H1 (cell line): ENCODE data around the gene SH3D19. TPM values are rescaled to one million over a fixed set of nuclear protein-coding genes. Genes with fewer than 3 reads are reported as not detected.

ENCODE experiments used
- CTCF ChIA-PET: fragments of 300-600 bp; sonication (Branson Sonifier 250); formaldehyde crosslinking; loops from one replicate; lab custom pipeline; 2021; ENCODE audit not compliant: partially characterized antibody; lab: Charles Lee
- POLR2A ChIA-PET: fragments of 300-600 bp; sonication (Branson Sonifier 250); formaldehyde crosslinking; loops from one replicate; lab custom pipeline; 2021; ENCODE audit warnings: inconsistent platforms; ENCODE audit not compliant: partially characterized antibody; lab: Charles Lee
- DNase-seq, 2 experiments: peaks; one replicate each; pipeline versions ENCODE4 v3.0.0 to v3.0.0-alpha.2; 2010 to 2022; ENCODE audit warnings: low spot score in 2 of 2, low read depth in 1 of 2, mixed read lengths in 1 of 2
- FAIRE-seq: peaks from 2 replicates; lab custom pipeline; 2011; peaks lifted over from hg19 to GRCh38; lab: Jason Lieb, UNC
- H2AFZ ChIP-seq: 2 replicates; pipeline ENCODE4 v1.8.1; 2012; ENCODE audit warnings: low read length, inconsistent platforms
- H2AK5ac ChIP-seq: 2 replicates; pipeline ENCODE4 v1.6.1; 2013; ENCODE audit warnings: low read depth, low read length
- H2BK120ac ChIP-seq: replicated peaks from 2 replicates; pipeline ENCODE3; 2013; ENCODE audit warnings: low read depth, low read length, inconsistent platforms
- H2BK12ac ChIP-seq: 2 replicates; pipeline ENCODE4 v1.6.1; 2013; ENCODE audit warnings: low read depth, low read length
- H2BK15ac ChIP-seq: 2 replicates; pipeline ENCODE4 v1.6.1; 2013; ENCODE audit warnings: low read length
- H2BK20ac ChIP-seq: 2 replicates; pipeline ENCODE4 v1.6.1; 2013; ENCODE audit warnings: low read length
- H2BK5ac ChIP-seq: 2 replicates; pipeline ENCODE4 v1.6.1; 2013; ENCODE audit warnings: low read depth, low read length
- H3K14ac ChIP-seq: 2 replicates; pipeline ENCODE4 v1.6.1; 2013; ENCODE audit warnings: inconsistent platforms; ENCODE audit not compliant: insufficient read length
- H3K18ac ChIP-seq: 2 replicates; pipeline ENCODE4 v1.6.1; 2013; ENCODE audit warnings: low read length; ENCODE audit errors: extremely low read depth
- H3K23ac ChIP-seq: 2 replicates; pipeline ENCODE4 v1.6.1; 2013; ENCODE audit warnings: inconsistent platforms; ENCODE audit not compliant: insufficient read length
- H3K23me2 ChIP-seq: 2 replicates; pipeline ENCODE4 v1.6.1; 2013; ENCODE audit warnings: low read depth, low read length
- H3K27ac ChIP-seq: 2 replicates; pipeline ENCODE4 v1.6.1; 2011; ENCODE audit warnings: low read depth, low read length, inconsistent platforms
- H3K27me3 ChIP-seq, 4 experiments: replicated peaks in 1 of 4; 1 replicate in 1 of 4; 2 replicates in 3 of 4; pipeline versions ENCODE4 v1.6.1 to v1.8.1; 2011 to 2013; ENCODE audit warnings: low read length in 3 of 4, mild to moderate bottlenecking in 3 of 4, inconsistent platforms in 2 of 4, mixed read lengths in 2 of 4, moderate library complexity in 1 of 4; ENCODE audit not compliant: control insufficient read depth in 3 of 4, insufficient read depth in 3 of 4; ENCODE audit errors: extremely low read depth in 1 of 4
- H3K36me3 ChIP-seq, 4 experiments: 2 replicates each; pipeline versions ENCODE4 v1.6.1 to v1.8.1; 2011 to 2013; ENCODE audit warnings: mild to moderate bottlenecking in 4 of 4, low read length in 3 of 4, moderate library complexity in 2 of 4, control low read depth in 1 of 4, inconsistent platforms in 1 of 4; ENCODE audit not compliant: insufficient read depth in 4 of 4, control insufficient read depth in 2 of 4
- H3K4ac ChIP-seq: replicated peaks from 2 replicates; pipeline ENCODE3; 2013; ENCODE audit warnings: low read length, low read depth, mixed read lengths, inconsistent platforms; ENCODE audit not compliant: insufficient read length
- H3K4me1 ChIP-seq, 4 experiments: replicated peaks in 1 of 4; 1 replicate in 1 of 4; 2 replicates in 3 of 4; pipeline versions ENCODE4 v1.6.1 to v1.8.1; 2011 to 2013; ENCODE audit warnings: low read length in 3 of 4, inconsistent platforms in 2 of 4, mixed read lengths in 1 of 4; ENCODE audit not compliant: insufficient read depth in 4 of 4, control insufficient read depth in 3 of 4
- H3K4me2 ChIP-seq, 2 experiments: 2 replicates each; pipeline versions ENCODE4 v1.6.1 to v1.8.1; 2011 to 2013; ENCODE audit warnings: low read depth in 2 of 2, low read length in 2 of 2, control low read depth in 1 of 2, inconsistent platforms in 1 of 2, mild to moderate bottlenecking in 1 of 2; ENCODE audit not compliant: insufficient read depth in 1 of 2
- H3K4me3 ChIP-seq, 4 experiments: fragments of 200-600, 300-600 bp in 1 of 4; sonication (generic), shearing (Covaris generic), sonication (Bioruptor Twin) in 1 of 4; 2 replicates each; pipeline versions ENCODE4 v1.5.1 to v1.8.1; 2011 to 2016; ENCODE audit warnings: low read length in 4 of 4, low read depth in 3 of 4, control low read depth in 2 of 4, inconsistent platforms in 2 of 4, mild to moderate bottlenecking in 2 of 4, mixed read lengths in 1 of 4, moderate library complexity in 1 of 4; ENCODE audit not compliant: insufficient read depth in 2 of 4; ENCODE audit errors: extremely low read depth in 1 of 4
- H3K56ac ChIP-seq: replicated peaks from 2 replicates; pipeline ENCODE3; 2013; ENCODE audit warnings: low read depth, mild to moderate bottlenecking, mixed read lengths, low read length, inconsistent platforms; ENCODE audit not compliant: insufficient read length
- H3K79me1 ChIP-seq: 2 replicates; pipeline ENCODE4 v1.6.1; 2013; ENCODE audit warnings: low read depth, low read length, control low read depth
- H3K79me2 ChIP-seq, 2 experiments: 2 replicates each; pipeline versions ENCODE4 v1.6.1 to v1.8.1; 2012 to 2013; ENCODE audit warnings: low read length in 2 of 2, mild to moderate bottlenecking in 2 of 2, inconsistent platforms in 1 of 2; ENCODE audit not compliant: insufficient read depth in 2 of 2, control insufficient read depth in 1 of 2
- H3K9ac ChIP-seq, 4 experiments: replicated peaks in 1 of 4; 1 replicate in 1 of 4; 2 replicates in 3 of 4; pipeline versions ENCODE4 v1.6.1 to v1.8.1; 2011 to 2013; ENCODE audit warnings: low read depth in 3 of 4, low read length in 3 of 4, control low read depth in 2 of 4, mild to moderate bottlenecking in 2 of 4, moderate library complexity in 2 of 4, inconsistent platforms in 1 of 4; ENCODE audit errors: extremely low read depth in 1 of 4
- H3K9me3 ChIP-seq, 2 experiments: 2 replicates each; pipeline versions ENCODE4 v1.6.1 to v1.8.1; 2012 to 2013; ENCODE audit warnings: mild to moderate bottlenecking in 2 of 2, moderate library complexity in 2 of 2, control low read depth in 1 of 2, inconsistent platforms in 1 of 2, low read depth in 1 of 2, low read length in 1 of 2, mixed read lengths in 1 of 2; ENCODE audit not compliant: insufficient read depth in 2 of 2
- H4K20me1 ChIP-seq, 2 experiments: replicated peaks in 1 of 2; 2 replicates each; pipeline versions ENCODE3 to v1.8.1; 2011 to 2013; ENCODE audit warnings: inconsistent platforms in 2 of 2, low read length in 2 of 2, mild to moderate bottlenecking in 1 of 2; ENCODE audit not compliant: insufficient read depth in 2 of 2, control insufficient read depth in 1 of 2
- H4K5ac ChIP-seq: 2 replicates; pipeline ENCODE4 v1.6.1; 2013; ENCODE audit warnings: low read length, low read depth, mixed read lengths, inconsistent platforms; ENCODE audit not compliant: insufficient read length
- H4K8ac ChIP-seq: 2 replicates; pipeline ENCODE4 v1.8.0; 2013; ENCODE audit warnings: mild to moderate bottlenecking, moderate library complexity, low read length, inconsistent platforms; ENCODE audit not compliant: insufficient read depth; ENCODE audit errors: extremely low read depth
- H4K91ac ChIP-seq: replicated peaks from 2 replicates; pipeline ENCODE3; 2013; ENCODE audit warnings: low read length, mixed read lengths, inconsistent platforms; ENCODE audit not compliant: insufficient read length
- KDM1A ChIP-seq: fragments of 200-600, 300-600 bp; sonication (generic); IDR thresholded peaks from 2 replicates; pipeline ENCODE4 v1.7.1; 2016; ENCODE audit warnings: mild to moderate bottlenecking, low read length, borderline replicate concordance
- SAP30 ChIP-seq: fragments of 300-600 bp; sonication (generic); IDR thresholded peaks from 2 replicates; pipeline ENCODE4 v1.7.1; 2012; ENCODE audit warnings: low read length, moderate library complexity, mild to moderate bottlenecking, inconsistent platforms; ENCODE audit not compliant: insufficient read depth, insufficient replicate concordance
- WGBS, 2 experiments: shearing (Covaris generic) in 1 of 2; methylation state at CpG; one replicate each; pipeline versions ENCODE4 v1.1.6 to v1.1.7; 2013 to 2015; ENCODE audit warnings: low lambda C conversion rate in 2 of 2, mixed read lengths in 2 of 2, inconsistent platforms in 1 of 2, low coverage in 1 of 2, missing lambda C conversion rate in 1 of 2; ENCODE audit not compliant: insufficient replicate concordance in 2 of 2, insufficient coverage in 1 of 2, insufficient read length in 1 of 2; ENCODE audit errors: extremely low coverage in 1 of 2, missing lambda C conversion rate in 1 of 2; 5-methylcytosine and 5-hydroxymethylcytosine counted together
- long read RNA-seq, 2 experiments: library from RNA in 1 of 2; library from capped mRNA in 1 of 2; stranded (forward); transcript quantifications; one replicate each; pipeline ENCODE4 v2.0.0, GENCODE V29; 2021; ENCODE audit warnings: inconsistent platforms in 1 of 2
- polyA minus RNA-seq, 3 experiments: library from RNA; depleted of rRNA, polyadenylated mRNA; stranded (reverse); fragments of >200 nt; gene quantifications; 1 replicate in 2 of 3; 2 replicates in 1 of 3; pipeline ENCODE4 v1.2.3, GENCODE V29; 2011
- polyA plus RNA-seq, 7 experiments: library from polyadenylated mRNA; depleted of rRNA in 3 of 7; stranded (reverse) in 5 of 7; unstranded in 2 of 7; fragments of >200 nt in 5 of 7; fragments of 200-250 nt in 2 of 7; gene quantifications; 1 replicate in 5 of 7; 2 replicates in 1 of 7; 4 replicates in 1 of 7; pipeline versions ENCODE4 v1.2.1 to v1.2.3, GENCODE V29; 2011 to 2013; ENCODE audit warnings: missing spikeins in 2 of 7, mixed read lengths in 2 of 7
- total RNA-seq: library from RNA; stranded (reverse); fragmentation: NEBNext Ultra II Directional; extraction: Animal tissue kit (Norgen Biotek cat#: 25700); gene quantifications from 2 replicates; pipeline ENCODE4 v1.2.1, GENCODE V29; 2021

The SH3D19 gene, protein sequence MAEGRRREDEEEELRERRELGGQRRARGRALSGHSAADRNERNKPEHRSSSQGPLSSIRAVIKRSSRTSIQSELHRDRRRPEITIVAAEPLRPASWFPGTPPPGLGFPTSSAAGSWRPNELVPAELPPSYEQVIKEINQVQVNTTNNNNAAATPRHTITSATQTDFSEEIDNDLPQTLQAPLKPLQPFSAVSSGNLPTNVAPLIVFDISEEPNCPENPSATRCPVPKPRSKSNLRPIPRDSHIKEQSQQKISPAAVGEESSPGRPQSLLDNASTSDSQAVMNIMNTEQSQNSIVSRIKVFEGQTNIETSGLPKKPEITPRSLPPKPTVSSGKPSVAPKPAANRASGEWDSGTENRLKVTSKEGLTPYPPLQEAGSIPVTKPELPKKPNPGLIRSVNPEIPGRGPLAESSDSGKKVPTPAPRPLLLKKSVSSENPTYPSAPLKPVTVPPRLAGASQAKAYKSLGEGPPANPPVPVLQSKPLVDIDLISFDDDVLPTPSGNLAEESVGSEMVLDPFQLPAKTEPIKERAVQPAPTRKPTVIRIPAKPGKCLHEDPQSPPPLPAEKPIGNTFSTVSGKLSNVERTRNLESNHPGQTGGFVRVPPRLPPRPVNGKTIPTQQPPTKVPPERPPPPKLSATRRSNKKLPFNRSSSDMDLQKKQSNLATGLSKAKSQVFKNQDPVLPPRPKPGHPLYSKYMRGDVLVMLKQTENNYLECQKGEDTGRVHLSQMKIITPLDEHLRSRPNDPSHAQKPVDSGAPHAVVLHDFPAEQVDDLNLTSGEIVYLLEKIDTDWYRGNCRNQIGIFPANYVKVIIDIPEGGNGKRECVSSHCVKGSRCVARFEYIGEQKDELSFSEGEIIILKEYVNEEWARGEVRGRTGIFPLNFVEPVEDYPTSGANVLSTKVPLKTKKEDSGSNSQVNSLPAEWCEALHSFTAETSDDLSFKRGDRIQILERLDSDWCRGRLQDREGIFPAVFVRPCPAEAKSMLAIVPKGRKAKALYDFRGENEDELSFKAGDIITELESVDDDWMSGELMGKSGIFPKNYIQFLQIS
- total RNA-seq (51.3 and 55.8 TPM in 2 replicates), polyA plus RNA-seq (2011; rRNA removed) (9.1 and 11.7 TPM in 2 replicates), polyA minus RNA-seq (2011; rRNA and poly(A)+ RNA removed) (20.8 and 30.8 TPM in 2 replicates)
- 14.3 TPM for polyA plus RNA-seq (2011; cell fraction: cytosol; rRNA removed)
- polyA plus RNA-seq (2011; cell fraction: nucleus; rRNA removed), result 21.3 TPM
- 23.3 to 35.1 TPM (median 25.3 TPM) in 4 replicates for polyA plus RNA-seq (2012, experiment 1 of 2)
- polyA plus RNA-seq (2012, experiment 2 of 2), result 3.2 TPM
- 31.9 TPM for polyA plus RNA-seq (2013, experiment 1 of 2)
- polyA plus RNA-seq (2013, experiment 2 of 2), result 31.4 TPM
- 20.8 TPM for polyA minus RNA-seq (2011; cell fraction: cytosol; rRNA and poly(A)+ RNA removed)
- 39.9 TPM for polyA minus RNA-seq (2011; cell fraction: nucleus; rRNA and poly(A)+ RNA removed)
- long read RNA-seq, experiment 1, full-length matches to known transcripts, result 6 of 52 reads
- long read RNA-seq, experiment 1, partial matches to known transcripts, result 20 of 52 reads
- long read RNA-seq, experiment 1, other reads (novel, unspliced or antisense), result 26 of 52 reads
- long read RNA-seq, experiment 2, partial matches to known transcripts, result 2 of 2 reads
- long read RNA-seq, experiment 2, other reads (novel, unspliced or antisense), result 0 of 2 reads

DNA sequence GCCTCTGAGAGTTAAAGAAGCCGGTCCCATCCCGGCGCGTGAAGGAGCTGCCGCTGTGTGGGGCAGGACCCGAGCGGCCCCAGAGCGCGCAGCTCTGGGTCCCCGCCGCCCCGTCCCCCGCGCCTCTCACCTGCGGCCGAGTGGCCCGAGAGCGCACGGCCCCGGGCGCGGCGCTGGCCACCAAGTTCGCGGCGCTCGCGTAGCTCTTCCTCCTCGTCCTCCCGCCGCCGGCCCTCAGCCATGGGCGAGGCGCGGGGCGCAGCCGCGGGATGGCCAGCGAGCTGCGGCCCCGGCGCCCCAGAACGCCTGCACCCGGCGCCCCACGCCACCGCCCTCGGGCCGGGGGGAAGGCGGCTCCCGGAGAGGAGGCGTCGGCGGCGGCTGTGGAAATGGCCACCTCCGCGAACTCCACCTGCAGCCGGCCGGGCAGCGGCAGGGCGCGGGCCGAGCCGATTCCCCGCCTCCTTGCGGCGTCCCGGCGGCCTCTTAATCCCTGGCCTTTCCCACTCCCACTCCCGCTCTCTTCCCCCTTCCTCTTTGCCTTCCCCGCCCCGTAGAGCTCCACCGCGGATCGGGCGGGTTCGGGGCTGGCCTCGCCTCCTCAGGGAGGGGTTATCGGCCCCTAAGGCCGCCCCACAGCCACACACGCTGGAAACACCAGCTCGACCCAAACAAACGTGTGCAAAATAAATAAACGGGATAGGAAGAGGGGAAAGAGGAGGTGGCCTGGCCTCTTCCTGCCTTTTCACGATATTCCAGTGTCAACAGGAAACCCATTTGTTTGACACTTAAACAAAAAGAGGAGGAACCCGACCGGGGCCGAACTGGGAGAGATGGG lies at the start of gene SH3D19:
TSS of gene SH3D19 (minus strand) at position 495 of the 838 bp plus-strand sequence. CDS start at position 242, 253 bp downstream.
- Histone ChIP-seq H4K5ac (peak within 1 kb of the TSS; percentile 73), H2BK12ac (peak within 1 kb of the TSS; percentile 71; the same call in 1 of the 2 replicates), H2AFZ (peak within 1 kb of the TSS; percentile 87), H3K36me3 (no peaks in the 10 kb centered on the region), H2BK15ac (no peak within 1 kb of the TSS; the same call in 1 of the 2 replicates), H3K23me2 (peaks cover 4% of the 10 kb centered on the region; the same call in 1 of the 2 replicates), H2BK5ac (peak within 1 kb of the TSS; percentile 91), H2BK120ac (peak within 1 kb of the TSS; percentile 98), H3K9me3 (no peaks in the 10 kb centered on the region), H3K4me1 (peaks cover 2 to 8% (median 6%) of the 10 kb centered on the region in 4 experiments; a peak in 4 of 7 replicates), H3K27me3 (no peaks in the 10 kb centered on the region), H2AK5ac (0 out of 2 replicates have a peak within 1 kb of the TSS, but pooled peaks have one; percentile 39), H4K20me1 (peaks cover 0 to 3% of the 10 kb centered on the region in 2 experiments), H3K27ac (peak within 1 kb of the TSS; percentile 85), H3K56ac (peak within 1 kb of the TSS; percentile 96), H3K14ac (no peak within 1 kb of the TSS), H3K18ac (peak within 1 kb of the TSS; percentile 52), H3K9ac (peak within 1 kb of the TSS; percentile 86 to 92 (median 88)), H3K79me1 (0 out of 2 replicates have a peak, but pooled peaks cover 2% of the 10 kb centered on the region), H3K4me2 (peak within 1 kb of the TSS; percentile 67 to 93), H4K8ac (peak within 1 kb of the TSS; percentile 96), H3K79me2 (peaks cover 5 to 39% of the 10 kb centered on the region in 2 experiments; a peak in 3 of 4 replicates), H3K4me3 (peak within 1 kb of the TSS; percentile 65 to 86 (median 82)), H3K4ac (peak within 1 kb of the TSS; percentile 65), H3K23ac (no peak within 1 kb of the TSS), H4K91ac (peak within 1 kb of the TSS; percentile 82), H2BK20ac (peak within 1 kb of the TSS; percentile 87; the same call in 1 of the 2 replicates)
- DNase-seq (peak in 1 of 2 experiments; percentile 75), FAIRE-seq (no peak)
- WGBS, 2 experiments, result 2% methylated on average over 75 of the region's 88 CpGs; no CpG with 5 or more reads in 1 of the 2 experiments
- POLR2A ChIA-PET, result interaction anchor here (0.6 to 4.4 kb wide), 37 partner anchors 8 to 364 kb away, joined by 3 to 30 read pairs (median 4); partner anchors contain the start of genes FHIP1A, PRSS48 and RPS3A
- CTCF ChIA-PET, result interaction anchor here (0.9 to 3.8 kb wide), 5 partner anchors 21 to 300 kb away, joined by 3 to 21 read pairs (median 3); partner anchors contain the start of gene PRSS48
- TF ChIP-seq SAP30, result no peak
- TF ChIP-seq KDM1A, result no peak
